Ascending aorta (tissue), 2 donors: Measurements from ENCODE around the gene CDC42BPA. TPM values are rescaled to one million over a fixed set of nuclear protein-coding genes. Genes with fewer than 3 reads are reported as not detected.

Experiments used
- DNase-seq, 2 donors: peaks; one replicate each; pipeline ENCODE4 v3.0.0-alpha.2; 2019; ENCODE audit warnings: low spot score in 2 of 2
- H3K27ac ChIP-seq, 2 donors: fragments of 200-600 bp; sonication (generic); one replicate each; pipeline ENCODE4 v1.5.1; 2016 to 2017; ENCODE audit warnings: mild to moderate bottlenecking in 1 of 2
- H3K27me3 ChIP-seq: fragments of 200-600 bp; sonication (generic); one replicate; pipeline ENCODE4 v1.5.1; 2017
- H3K36me3 ChIP-seq, 2 donors: fragments of 200-600 bp; sonication (generic); one replicate each; pipeline ENCODE4 v1.5.1; 2016
- H3K4me1 ChIP-seq, 2 donors: fragments of 200-600 bp; sonication (generic); one replicate each; pipeline ENCODE4 v1.5.1; 2016 to 2017; ENCODE audit warnings: mild to moderate bottlenecking in 1 of 2
- H3K4me3 ChIP-seq, 2 donors: fragments of 200-600 bp; sonication (generic); one replicate each; pipeline ENCODE4 v1.5.1; 2016 to 2017; ENCODE audit warnings: mild to moderate bottlenecking in 1 of 2
- H3K9me3 ChIP-seq, 2 donors: fragments of 200-600 bp; sonication (generic); one replicate each; pipeline ENCODE4 v1.5.1; 2016
- intact Hi-C: fragments of 100-400 bp; cut with DNase I; formaldehyde crosslinking; loops from one replicate; pipeline ENCODE4 v1.15.1; 2023
- total RNA-seq: library from RNA; depleted of rRNA; stranded (reverse); fragments of >200 nt; gene quantifications from one replicate; pipeline ENCODE4 v1.1.0, GENCODE V29; 2016
- TF ChIP-seq, protein P1 (sequence below), 3 experiments: fragments of 200-600 bp in 2 of 3; fragments of 450-650 bp in 1 of 3; sonication (generic) in 2 of 3; IDR thresholded peaks; one replicate each; pipeline ENCODE4 v1.5.1; 2016 to 2019; ENCODE audit warnings: antibody characterized with exemption in 3 of 3, mild to moderate bottlenecking in 1 of 3, moderate library complexity in 1 of 3

CDC42BPA gene
- total RNA-seq, 1 donor from 2014 or later = 56.9 TPM

DNA sequence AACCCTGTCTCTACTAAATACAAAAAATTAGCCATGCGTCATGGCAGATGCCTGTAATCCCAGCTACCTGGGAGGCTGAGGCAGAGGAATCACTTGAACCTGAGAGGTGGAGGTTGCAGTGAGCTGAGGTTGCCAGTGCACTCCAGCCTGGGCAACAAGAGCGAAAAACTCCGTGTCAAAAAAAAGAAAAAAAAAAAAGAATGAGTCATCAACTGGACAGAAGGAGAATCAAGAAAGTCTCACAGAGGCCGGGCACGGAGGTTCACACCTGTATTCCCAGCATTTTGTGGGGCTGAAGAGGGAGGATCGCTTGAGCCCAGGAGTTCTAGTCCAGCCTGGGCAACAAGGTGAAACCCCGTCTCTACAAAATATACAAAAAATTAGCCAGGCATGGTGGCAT lies 45.5 kb upstream of the CDC42BPA start:
- intact Hi-C loops = no loop called here
- TF ChIP-seq, protein P1, sequence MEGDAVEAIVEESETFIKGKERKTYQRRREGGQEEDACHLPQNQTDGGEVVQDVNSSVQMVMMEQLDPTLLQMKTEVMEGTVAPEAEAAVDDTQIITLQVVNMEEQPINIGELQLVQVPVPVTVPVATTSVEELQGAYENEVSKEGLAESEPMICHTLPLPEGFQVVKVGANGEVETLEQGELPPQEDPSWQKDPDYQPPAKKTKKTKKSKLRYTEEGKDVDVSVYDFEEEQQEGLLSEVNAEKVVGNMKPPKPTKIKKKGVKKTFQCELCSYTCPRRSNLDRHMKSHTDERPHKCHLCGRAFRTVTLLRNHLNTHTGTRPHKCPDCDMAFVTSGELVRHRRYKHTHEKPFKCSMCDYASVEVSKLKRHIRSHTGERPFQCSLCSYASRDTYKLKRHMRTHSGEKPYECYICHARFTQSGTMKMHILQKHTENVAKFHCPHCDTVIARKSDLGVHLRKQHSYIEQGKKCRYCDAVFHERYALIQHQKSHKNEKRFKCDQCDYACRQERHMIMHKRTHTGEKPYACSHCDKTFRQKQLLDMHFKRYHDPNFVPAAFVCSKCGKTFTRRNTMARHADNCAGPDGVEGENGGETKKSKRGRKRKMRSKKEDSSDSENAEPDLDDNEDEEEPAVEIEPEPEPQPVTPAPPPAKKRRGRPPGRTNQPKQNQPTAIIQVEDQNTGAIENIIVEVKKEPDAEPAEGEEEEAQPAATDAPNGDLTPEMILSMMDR (IDR thresholded peaks at IDR 0.05) = no peak
- H3K27me3 ChIP-seq = no peaks in the 10 kb centered on the region

DNA sequence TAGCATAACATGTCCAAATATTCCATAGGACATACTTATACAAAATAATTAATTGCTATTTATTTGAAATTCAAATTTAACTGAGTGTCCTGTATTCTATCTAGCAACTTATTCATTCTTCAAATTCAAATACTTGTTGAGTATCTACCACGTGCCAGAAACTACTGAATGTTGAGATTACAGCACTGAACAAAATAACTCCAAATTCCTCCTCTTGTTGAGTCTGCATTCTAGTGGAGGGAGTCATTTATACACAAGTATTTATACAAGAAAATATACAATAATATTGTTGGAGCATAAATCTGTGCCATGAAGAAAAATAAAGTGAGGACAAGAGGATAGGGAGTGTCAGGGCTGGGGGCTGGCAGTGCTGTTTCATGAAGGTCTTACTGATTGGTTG lies 43.7 kb upstream of the CDC42BPA start:
- Histone ChIP-seq H3K27me3 (no peaks in the 10 kb centered on the region), H3K4me1 (no peaks in the 10 kb centered on the region), H3K27ac (no peak overlapping the region), H3K36me3 (no peaks in the 10 kb centered on the region), H3K4me3 (no peak overlapping the region), H3K9me3 (no peaks in the 10 kb centered on the region)
- intact Hi-C loops = no loop called here
- TF ChIP-seq, protein P1 (IDR thresholded peaks at IDR 0.05) = no peak
- no peak for DNase-seq

More for the DNA sequence above, 45.5 kb upstream of the CDC42BPA start:
- no peak for DNase-seq
- Histone ChIP-seq H3K4me3 (no peak overlapping the region), H3K36me3 (no peaks in the 10 kb centered on the region), H3K27ac (no peak overlapping the region), H3K4me1 (no peaks in the 10 kb centered on the region), H3K9me3 (no peaks in the 10 kb centered on the region)

DNA sequence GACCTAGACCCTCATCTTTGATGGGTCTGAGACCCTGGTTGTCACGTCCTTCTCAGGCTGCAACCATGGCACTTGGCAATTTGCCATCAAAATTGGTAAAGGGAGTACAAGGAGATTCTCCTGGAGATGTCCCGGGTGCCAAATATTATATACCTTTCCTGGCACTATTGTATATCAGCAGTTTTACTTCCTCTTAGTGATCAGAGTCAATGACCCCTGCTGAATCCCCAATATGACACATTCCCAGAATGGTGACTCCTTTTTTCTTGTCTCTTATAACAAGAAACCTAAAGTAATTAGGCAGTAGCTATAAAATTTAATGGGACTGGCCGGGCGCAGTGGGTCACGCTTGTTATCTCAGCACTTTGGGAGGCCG lies 39.6 kb upstream of the CDC42BPA start:
- Histone ChIP-seq H3K36me3 (no peaks in the 10 kb centered on the region), H3K4me1 (no peaks in the 10 kb centered on the region), H3K27ac (no peak overlapping the region), H3K27me3 (no peaks in the 10 kb centered on the region), H3K9me3 (no peaks in the 10 kb centered on the region), H3K4me3 (no peak overlapping the region)
- intact Hi-C loops = no loop called here
- DNase-seq = no peak
- TF ChIP-seq, protein P1 (IDR thresholded peaks at IDR 0.05) = no peak

DNA sequence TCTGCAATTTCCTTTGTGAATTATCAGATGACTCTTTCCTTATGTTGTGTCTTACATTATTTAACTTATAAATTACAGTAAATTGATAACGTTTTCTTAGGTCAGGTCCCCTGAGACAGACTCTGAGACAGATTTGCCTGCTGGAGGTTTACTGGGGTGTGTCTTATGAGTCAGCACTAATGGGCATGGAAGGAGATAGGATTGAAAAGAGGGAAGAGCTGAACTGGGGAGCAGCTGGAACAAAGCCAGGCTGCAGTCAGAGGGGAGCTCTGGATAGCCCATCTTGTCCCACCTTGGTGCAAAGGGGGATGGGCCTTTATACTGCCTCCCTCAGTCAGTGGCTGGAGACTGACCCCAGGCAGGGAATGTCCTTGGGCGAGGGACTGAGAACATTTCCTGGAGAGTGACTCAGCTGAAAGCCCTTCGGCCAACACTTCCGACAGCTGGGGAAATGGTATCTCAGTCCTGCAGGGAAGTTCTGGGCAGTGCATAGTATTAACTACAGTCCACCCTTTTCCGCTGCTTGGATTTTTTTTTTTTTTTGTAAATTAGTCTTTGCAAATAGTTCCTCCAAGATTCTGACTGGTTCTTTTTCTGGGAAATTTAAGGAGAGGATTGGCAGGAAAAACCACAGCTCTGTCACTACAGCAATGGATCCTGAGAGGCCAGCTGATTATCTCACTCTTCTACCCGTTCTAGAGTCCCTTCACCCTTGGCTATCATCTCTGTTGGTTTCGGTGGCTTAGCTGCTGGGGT lies 39.1 kb upstream of the CDC42BPA start:
- H3K4me3 ChIP-seq = no peak overlapping the region
- TF ChIP-seq, protein P1 (IDR thresholded peaks at IDR 0.05) = no peak
- no peak overlapping the region for H3K27ac ChIP-seq
- intact Hi-C loops = no loop called here
- H3K36me3 ChIP-seq = no peaks in the 10 kb centered on the region
- H3K9me3 ChIP-seq = no peaks in the 10 kb centered on the region
- DNase-seq = peak in 1 of 2 donors; percentile 77
- no peaks in the 10 kb centered on the region for H3K4me1 ChIP-seq
- no peaks in the 10 kb centered on the region for H3K27me3 ChIP-seq

DNA sequence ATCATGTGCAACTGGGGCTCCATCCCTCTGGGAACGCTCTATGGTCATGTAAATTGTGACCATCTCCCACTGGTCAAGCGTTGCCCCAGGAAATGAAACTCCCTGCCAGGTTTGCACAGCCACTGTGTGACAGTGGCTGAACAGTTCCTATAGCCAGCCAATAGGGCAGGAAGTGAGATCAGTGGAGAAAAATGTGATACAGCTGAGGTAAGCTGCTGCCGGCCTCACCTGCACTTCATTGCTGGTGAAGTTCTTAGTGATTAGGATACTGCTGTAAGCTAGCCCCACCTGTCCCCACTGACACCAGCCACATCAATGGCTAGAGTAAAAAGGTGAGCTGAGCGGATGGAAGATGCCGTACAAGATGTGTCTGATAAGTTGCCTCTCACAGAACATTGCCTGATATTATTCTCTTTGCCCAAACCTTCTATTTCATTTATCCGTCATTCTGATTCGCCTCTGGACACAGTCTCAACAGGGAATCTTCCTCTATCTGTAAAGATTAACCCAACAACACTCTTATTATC lies 38.4 kb upstream of the CDC42BPA start:
- intact Hi-C loops = no loop called here
- peaks cover 0 to 1% of the 10 kb centered on the region in 2 donors for H3K4me1 ChIP-seq

More for the DNA sequence above, 38.4 kb upstream of the CDC42BPA start:
- TF ChIP-seq, protein P1 (IDR thresholded peaks at IDR 0.05) = no peak
- Histone ChIP-seq H3K9me3 (no peaks in the 10 kb centered on the region), H3K36me3 (no peaks in the 10 kb centered on the region), H3K4me3 (no peak overlapping the region), H3K27ac (no peak overlapping the region), H3K27me3 (no peaks in the 10 kb centered on the region)
- no peak for DNase-seq
